Measurements from ENCODE around the gene LIPE.
A peak's percentile ranks its signal among the peaks of the same experiment; 100 is the strongest.

LIPE gene

DNA sequence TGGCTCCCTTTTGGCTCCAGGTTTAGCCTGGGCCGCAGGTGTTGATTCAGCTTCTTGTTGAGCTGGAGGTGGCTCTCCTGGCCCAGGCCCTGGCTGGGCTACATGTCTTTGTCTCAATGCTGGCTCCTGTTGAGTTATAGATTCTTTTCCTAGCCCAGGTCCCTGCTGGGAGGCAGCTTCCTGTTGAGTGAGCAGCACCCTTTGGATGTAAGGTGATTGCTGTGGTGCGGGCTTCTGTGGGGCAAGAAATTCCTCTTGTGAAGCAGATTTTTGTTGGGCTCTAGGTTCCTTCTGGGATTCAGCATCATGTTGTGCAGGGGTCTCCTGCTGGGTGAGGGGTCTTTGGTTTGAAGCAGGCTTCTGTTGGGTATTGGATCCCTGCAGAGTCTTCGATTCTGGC, 545 bp downstream of the LIPE start:
- Histone ChIP-seq H3K27me3 (ENCODE audit: control insufficient read depth in 5 of 5, insufficient read depth in 4 of 5, low read length in 5 of 5) (peaks cover 0 to 3% (median 0%) of the 10 kb centered on the region in 5 donors), H3K27ac (ENCODE audit: low read depth, low read length) (peak overlapping the region; percentile 70)

GRCh38 chr19:42424712-42425131, 2.5 kb downstream of the LIPE start:
- H3K9me3 ChIP-seq (ENCODE audit: control insufficient read depth in 5 of 5, low read length in 5 of 5) = no peaks in the 10 kb centered on the region
- peaks cover 15 to 77% (median 68%) of the 10 kb centered on the region in 5 donors for H3K4me1 ChIP-seq (ENCODE audit: control insufficient read depth in 5 of 5, insufficient read depth in 5 of 5, low read length in 5 of 5)
- H3K9ac ChIP-seq (ENCODE audit: low read length in 5 of 5) = peak overlapping the region in 4 of 5 donors; percentile 11 to 94 (median 66)
- peaks cover 0 to 3% (median 0%) of the 10 kb centered on the region in 5 donors for H3K27me3 ChIP-seq (ENCODE audit: control insufficient read depth in 5 of 5, insufficient read depth in 4 of 5, low read length in 5 of 5)
- peak overlapping the region; percentile 100 for H3K27ac ChIP-seq (ENCODE audit: low read depth, low read length)
- H3K4me3 ChIP-seq (ENCODE audit: low read depth in 1 of 5, low read length in 5 of 5) = peak overlapping the region; percentile 9 to 88 (median 73)
- H3K36me3 ChIP-seq (ENCODE audit: control insufficient read depth in 5 of 5, insufficient read depth in 5 of 5, low read length in 5 of 5) = no peaks in the 10 kb centered on the region

More for the DNA sequence above, 545 bp downstream of the LIPE start:
- no peaks in the 10 kb centered on the region for H3K36me3 ChIP-seq (ENCODE audit: control insufficient read depth in 5 of 5, insufficient read depth in 5 of 5, low read length in 5 of 5)
- peak overlapping the region in 4 of 5 donors; percentile 50 to 88 (median 78) for H3K4me3 ChIP-seq (ENCODE audit: low read depth in 1 of 5, low read length in 5 of 5)
- H3K9ac ChIP-seq (ENCODE audit: low read length in 5 of 5) = peak overlapping the region in 2 of 5 donors; percentile 47 to 75
- H3K4me1 ChIP-seq (ENCODE audit: control insufficient read depth in 5 of 5, insufficient read depth in 5 of 5, low read length in 5 of 5) = peaks cover 10 to 63% (median 58%) of the 10 kb centered on the region in 5 donors
- no peaks in the 10 kb centered on the region for H3K9me3 ChIP-seq (ENCODE audit: control insufficient read depth in 5 of 5, low read length in 5 of 5)

DNA sequence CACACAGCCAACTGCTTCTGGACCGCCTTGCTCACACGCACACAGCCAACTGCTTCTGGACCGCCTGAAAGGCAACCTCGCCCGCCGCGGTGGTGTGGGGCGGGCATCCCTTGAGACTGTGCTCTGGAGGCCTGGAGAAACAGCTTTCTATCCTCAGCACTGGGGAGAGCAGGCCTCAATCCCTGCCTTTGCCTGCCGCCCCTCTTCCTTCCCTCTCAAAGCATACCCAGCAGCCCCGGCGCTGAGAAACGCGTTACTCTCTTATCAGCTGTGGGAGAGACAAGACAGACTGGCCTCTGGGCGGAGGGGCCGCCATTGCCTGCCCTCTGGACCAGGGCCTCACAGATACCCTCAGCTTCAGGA, 2.9 kb downstream of the LIPE start:
- peak overlapping the region; percentile 100 for H3K27ac ChIP-seq (ENCODE audit: low read depth, low read length)
- H3K4me3 ChIP-seq (ENCODE audit: low read depth in 1 of 5, low read length in 5 of 5) = peak overlapping the region in 4 of 5 donors; percentile 73 to 88 (median 78)
- no peaks in the 10 kb centered on the region for H3K36me3 ChIP-seq (ENCODE audit: control insufficient read depth in 5 of 5, insufficient read depth in 5 of 5, low read length in 5 of 5)
- peaks cover 15 to 79% (median 70%) of the 10 kb centered on the region in 5 donors for H3K4me1 ChIP-seq (ENCODE audit: control insufficient read depth in 5 of 5, insufficient read depth in 5 of 5, low read length in 5 of 5)
- H3K27me3 ChIP-seq (ENCODE audit: control insufficient read depth in 5 of 5, insufficient read depth in 4 of 5, low read length in 5 of 5) = peaks cover 0 to 3% (median 0%) of the 10 kb centered on the region in 5 donors
- H3K9me3 ChIP-seq (ENCODE audit: control insufficient read depth in 5 of 5, low read length in 5 of 5) = no peaks in the 10 kb centered on the region
- H3K9ac ChIP-seq (ENCODE audit: low read length in 5 of 5) = peak overlapping the region in 4 of 5 donors; percentile 11 to 94 (median 68)

GRCh38 chr19:42423462-42424344, 3.5 kb downstream of the LIPE start:
- H3K36me3 ChIP-seq (ENCODE audit: control insufficient read depth in 5 of 5, insufficient read depth in 5 of 5, low read length in 5 of 5) = no peaks in the 10 kb centered on the region
- peaks cover 15 to 80% (median 69%) of the 10 kb centered on the region in 5 donors for H3K4me1 ChIP-seq (ENCODE audit: control insufficient read depth in 5 of 5, insufficient read depth in 5 of 5, low read length in 5 of 5)
- peak overlapping the region; percentile 100 for H3K27ac ChIP-seq (ENCODE audit: low read depth, low read length)
- peak overlapping the region; percentile 29 to 88 (median 73) for H3K4me3 ChIP-seq (ENCODE audit: low read depth in 1 of 5, low read length in 5 of 5)
- H3K27me3 ChIP-seq (ENCODE audit: control insufficient read depth in 5 of 5, insufficient read depth in 4 of 5, low read length in 5 of 5) = peaks cover 0 to 3% (median 0%) of the 10 kb centered on the region in 5 donors
- no peaks in the 10 kb centered on the region for H3K9me3 ChIP-seq (ENCODE audit: control insufficient read depth in 5 of 5, low read length in 5 of 5)
- peak overlapping the region; percentile 84 to 94 (median 87) for H3K9ac ChIP-seq (ENCODE audit: low read length in 5 of 5)

DNA sequence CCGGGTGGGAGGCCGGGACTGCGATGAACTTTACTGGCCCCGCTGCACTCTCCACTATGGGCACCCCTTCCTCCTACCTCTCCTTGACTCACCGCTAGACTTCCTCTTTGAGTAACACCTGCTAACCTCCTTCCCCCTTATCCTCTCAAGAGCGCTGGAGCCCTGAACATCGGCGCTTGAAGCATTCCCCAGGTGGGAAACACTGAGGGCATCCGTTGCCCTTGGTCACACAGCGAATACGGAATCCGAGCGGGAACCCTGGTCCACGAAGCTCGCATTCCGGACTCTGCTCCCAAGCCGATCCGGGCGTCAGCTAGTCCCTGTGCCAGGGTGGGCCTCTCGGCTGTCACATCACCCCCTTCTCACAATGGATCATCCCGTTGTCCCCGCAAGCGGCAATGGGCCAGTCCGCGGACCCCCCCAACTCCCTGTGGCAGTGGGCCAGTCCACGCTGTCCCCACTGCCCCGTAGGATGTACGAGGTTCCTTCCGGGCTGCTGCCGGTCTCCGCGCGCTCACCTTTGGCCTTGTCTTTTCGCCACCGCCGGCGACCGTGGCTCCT, 4.2 kb downstream of the LIPE start:
- Histone ChIP-seq H3K27ac (ENCODE audit: low read depth, low read length) (peak overlapping the region; percentile 100), H3K9ac (ENCODE audit: low read length in 5 of 5) (peak overlapping the region; percentile 84 to 98 (median 87)), H3K27me3 (ENCODE audit: control insufficient read depth in 5 of 5, insufficient read depth in 4 of 5, low read length in 5 of 5) (peaks cover 0 to 3% (median 0%) of the 10 kb centered on the region in 5 donors), H3K4me3 (ENCODE audit: low read depth in 1 of 5, low read length in 5 of 5) (peak overlapping the region; percentile 73 to 89 (median 84)), H3K9me3 (ENCODE audit: control insufficient read depth in 5 of 5, low read length in 5 of 5) (no peaks in the 10 kb centered on the region), H3K36me3 (ENCODE audit: control insufficient read depth in 5 of 5, insufficient read depth in 5 of 5, low read length in 5 of 5) (no peaks in the 10 kb centered on the region), H3K4me1 (ENCODE audit: control insufficient read depth in 5 of 5, insufficient read depth in 5 of 5, low read length in 5 of 5) (peaks cover 15 to 81% (median 69%) of the 10 kb centered on the region in 5 donors)

GRCh38 chr19:42422092-42422900, 4.9 kb downstream of the LIPE start:
- H3K4me3 ChIP-seq (ENCODE audit: low read depth in 1 of 5, low read length in 5 of 5) = peak overlapping the region; percentile 73 to 89 (median 84)
- H3K27me3 ChIP-seq (ENCODE audit: control insufficient read depth in 5 of 5, insufficient read depth in 4 of 5, low read length in 5 of 5) = peaks cover 0 to 3% (median 0%) of the 10 kb centered on the region in 5 donors
- no peaks in the 10 kb centered on the region for H3K9me3 ChIP-seq (ENCODE audit: control insufficient read depth in 5 of 5, low read length in 5 of 5)
- H3K9ac ChIP-seq (ENCODE audit: low read length in 5 of 5) = peak overlapping the region; percentile 84 to 98 (median 87)
- H3K4me1 ChIP-seq (ENCODE audit: control insufficient read depth in 5 of 5, insufficient read depth in 5 of 5, low read length in 5 of 5) = peaks cover 15 to 79% (median 65%) of the 10 kb centered on the region in 5 donors
- peak overlapping the region; percentile 100 for H3K27ac ChIP-seq (ENCODE audit: low read depth, low read length)
- H3K36me3 ChIP-seq (ENCODE audit: control insufficient read depth in 5 of 5, insufficient read depth in 5 of 5, low read length in 5 of 5) = no peaks in the 10 kb centered on the region

- Histone ChIP-seq H3K4me3 (ENCODE audit: low read depth in 1 of 5, low read length in 5 of 5) (peak overlapping the region; percentile 23 to 89 (median 84)), H3K27ac (ENCODE audit: low read depth, low read length) (peak overlapping the region; percentile 100), H3K4me1 (ENCODE audit: control insufficient read depth in 5 of 5, insufficient read depth in 5 of 5, low read length in 5 of 5) (peaks cover 15 to 75% (median 61%) of the 10 kb centered on the region in 5 donors), H3K9ac (ENCODE audit: low read length in 5 of 5) (peak overlapping the region; percentile 84 to 98 (median 87)), H3K27me3 (ENCODE audit: control insufficient read depth in 5 of 5, insufficient read depth in 4 of 5, low read length in 5 of 5) (peaks cover 0 to 3% (median 0%) of the 10 kb centered on the region in 5 donors), H3K9me3 (ENCODE audit: control insufficient read depth in 5 of 5, low read length in 5 of 5) (no peaks in the 10 kb centered on the region), H3K36me3 (ENCODE audit: control insufficient read depth in 5 of 5, insufficient read depth in 5 of 5, low read length in 5 of 5) (no peaks in the 10 kb centered on the region)
Measured at GRCh38 chr19:42421591-42422031, 5.6 kb downstream of the LIPE start.

GRCh38 chr19:42421101-42421500, 6.1 kb downstream of the LIPE start:
- Histone ChIP-seq H3K9me3 (ENCODE audit: control insufficient read depth in 5 of 5, low read length in 5 of 5) (no peaks in the 10 kb centered on the region), H3K36me3 (ENCODE audit: control insufficient read depth in 5 of 5, insufficient read depth in 5 of 5, low read length in 5 of 5) (no peaks in the 10 kb centered on the region), H3K9ac (ENCODE audit: low read length in 5 of 5) (peak overlapping the region; percentile 64 to 89 (median 69)), H3K27me3 (ENCODE audit: control insufficient read depth in 5 of 5, insufficient read depth in 4 of 5, low read length in 5 of 5) (peaks cover 0 to 3% (median 0%) of the 10 kb centered on the region in 5 donors), H3K27ac (ENCODE audit: low read depth, low read length) (peak overlapping the region; percentile 100), H3K4me1 (ENCODE audit: control insufficient read depth in 5 of 5, insufficient read depth in 5 of 5, low read length in 5 of 5) (peaks cover 15 to 73% (median 58%) of the 10 kb centered on the region in 5 donors), H3K4me3 (ENCODE audit: low read depth in 1 of 5, low read length in 5 of 5) (peak overlapping the region; percentile 23 to 88 (median 67))

- Histone ChIP-seq H3K9ac (ENCODE audit: low read length in 5 of 5) (peak overlapping the region; percentile 64 to 78 (median 69)), H3K27ac (ENCODE audit: low read depth, low read length) (peak overlapping the region; percentile 100), H3K36me3 (ENCODE audit: control insufficient read depth in 5 of 5, insufficient read depth in 5 of 5, low read length in 5 of 5) (no peaks in the 10 kb centered on the region), H3K27me3 (ENCODE audit: control insufficient read depth in 5 of 5, insufficient read depth in 4 of 5, low read length in 5 of 5) (peaks cover 0 to 3% (median 0%) of the 10 kb centered on the region in 5 donors), H3K4me1 (ENCODE audit: control insufficient read depth in 5 of 5, insufficient read depth in 5 of 5, low read length in 5 of 5) (peaks cover 15 to 73% (median 57%) of the 10 kb centered on the region in 5 donors), H3K4me3 (ENCODE audit: low read depth in 1 of 5, low read length in 5 of 5) (peak overlapping the region; percentile 55 to 88 (median 67)), H3K9me3 (ENCODE audit: control insufficient read depth in 5 of 5, low read length in 5 of 5) (no peaks in the 10 kb centered on the region)
Measured at GRCh38 chr19:42420055-42420544, 7.1 kb downstream of the LIPE start.

Data from subcutaneous abdominal adipose tissue (tissue), 5 donors.